Neural cell (in vitro differentiated cells): Measurements from ENCODE around the gene NEK5. TPM values are rescaled to one million over a fixed set of nuclear protein-coding genes. Genes with fewer than 3 reads are reported as not detected.

Experiments
- H2AFZ ChIP-seq: fragments of 200-600, 300-800 bp; sonication (generic), shearing (Covaris generic); 2 replicates; pipeline ENCODE4 v1.6.0; 2014; ENCODE audit warnings: low read depth, mild to moderate bottlenecking, antibody characterized with exemption, low read length, moderate library complexity
- H3F3A ChIP-seq: fragments of 200-600 bp; shearing (Covaris generic); 2 replicates; pipeline ENCODE4 v1.6.1; 2016; ENCODE audit warnings: mild to moderate bottlenecking, moderate library complexity, mixed read lengths, antibody characterized with exemption, low read length; ENCODE audit not compliant: insufficient read depth, poor library complexity, severe bottlenecking
- H3K27ac ChIP-seq: fragments of 200-600, 300-800 bp; sonication (generic), shearing (Covaris generic); 2 replicates; pipeline ENCODE4 v1.5.1; 2014; ENCODE audit warnings: mild to moderate bottlenecking, low read length, moderate library complexity
- H3K27me3 ChIP-seq: fragments of 300-800, 200-600 bp; sonication (generic), shearing (Covaris generic); 2 replicates; pipeline ENCODE4 v1.6.0; 2014; ENCODE audit warnings: mild to moderate bottlenecking, low read depth, low read length, moderate library complexity; ENCODE audit not compliant: insufficient read depth
- H3K36me3 ChIP-seq: fragments of 300-800, 200-600 bp; sonication (generic), shearing (Covaris generic); 2 replicates; pipeline ENCODE4 v1.5.1; 2014; ENCODE audit warnings: mild to moderate bottlenecking, antibody characterized with exemption, low read length, moderate library complexity; ENCODE audit not compliant: insufficient read depth
- H3K4me2 ChIP-seq: fragments of 300-800, 200-600 bp; sonication (generic), shearing (Covaris generic); 2 replicates; pipeline ENCODE4 v1.6.0; 2014; ENCODE audit warnings: mild to moderate bottlenecking, low read length
- H3K4me3 ChIP-seq: fragments of 300-800, 200-600 bp; sonication (generic), shearing (Covaris generic); 2 replicates; pipeline ENCODE4 v1.5.1; 2014; ENCODE audit warnings: mild to moderate bottlenecking, low read length, moderate library complexity
- H3K79me2 ChIP-seq: fragments of 200-600 bp; shearing (Covaris generic); replicated peaks from 2 replicates; pipeline ENCODE4 v1.6.0; 2014; ENCODE audit warnings: mild to moderate bottlenecking, low read length, moderate library complexity; ENCODE audit not compliant: insufficient read depth
- H3K9ac ChIP-seq: fragments of 300-800, 200-600 bp; sonication (generic), shearing (Covaris generic); 2 replicates; pipeline ENCODE4 v1.6.1; 2016; ENCODE audit warnings: mild to moderate bottlenecking, low read length, mixed read lengths
- H3K9me2 ChIP-seq: fragments of 200-600 bp; shearing (Covaris generic); 2 replicates; pipeline ENCODE4 v1.6.1; 2016; ENCODE audit warnings: mild to moderate bottlenecking, low read length, mixed read lengths; ENCODE audit not compliant: insufficient read depth
- H3K9me3 ChIP-seq: fragments of 200-600, 300-800 bp; sonication (generic), shearing (Covaris generic); 2 replicates; pipeline ENCODE4 v1.6.1; 2016; ENCODE audit warnings: mild to moderate bottlenecking, mixed run types, low read length, moderate library complexity, mixed read lengths
- H4K20me1 ChIP-seq: fragments of 200-600 bp; shearing (Covaris generic); 2 replicates; pipeline ENCODE4 v1.6.1; 2016; ENCODE audit warnings: mild to moderate bottlenecking, mixed run types; ENCODE audit not compliant: insufficient read depth
- CTCF ChIP-seq: fragments of 450-650 bp; IDR thresholded peaks from 2 replicates; pipeline ENCODE4 v1.5.1; 2014; ENCODE audit warnings: antibody characterized with exemption, mild to moderate bottlenecking, moderate library complexity; ENCODE audit not compliant: poor library complexity, severe bottlenecking
- EP300 ChIP-seq: fragments of 450-650 bp; conservative IDR thresholded peaks from 2 replicates; pipeline ENCODE4 v1.6.1; 2014; ENCODE audit warnings: antibody characterized with exemption, mild to moderate bottlenecking, moderate library complexity; ENCODE audit not compliant: poor library complexity, severe bottlenecking
- EZH2 ChIP-seq: fragments of 200-600, 300-800 bp; shearing (Covaris generic), sonication (generic); IDR thresholded peaks from 2 replicates; pipeline ENCODE4 v1.6.1; 2014; ENCODE audit warnings: antibody characterized with exemption, low read length, borderline replicate concordance, mild to moderate bottlenecking; ENCODE audit not compliant: insufficient read depth, poor library complexity, severe bottlenecking
- MXI1 ChIP-seq: fragments of 450-650 bp; conservative IDR thresholded peaks from 2 replicates; pipeline ENCODE4 v1.6.1; 2014; ENCODE audit warnings: antibody characterized with exemption, mild to moderate bottlenecking; ENCODE audit not compliant: poor library complexity, severe bottlenecking
- POLR2AphosphoS5 ChIP-seq: IDR thresholded peaks from 2 replicates; pipeline ENCODE4 v1.6.1; 2012
- RAD21 ChIP-seq: fragments of 450-650 bp; conservative IDR thresholded peaks from 2 replicates; pipeline ENCODE4 v1.6.1; 2014; ENCODE audit warnings: antibody characterized with exemption, mild to moderate bottlenecking, moderate library complexity
- REST ChIP-seq: IDR thresholded peaks from 2 replicates; pipeline ENCODE4 v1.6.1; 2012; ENCODE audit warnings: borderline replicate concordance
- SMC3 ChIP-seq: fragments of 450-650 bp; conservative IDR thresholded peaks from 2 replicates; pipeline ENCODE4 v1.6.1; 2014; ENCODE audit warnings: antibody characterized with exemption, mild to moderate bottlenecking, moderate library complexity; ENCODE audit not compliant: poor library complexity
- TAF1 ChIP-seq: IDR thresholded peaks from 2 replicates; pipeline ENCODE4 v1.6.1; 2012; ENCODE audit warnings: low read depth
- polyA plus RNA-seq: library from polyadenylated mRNA; depleted of rRNA; stranded (reverse); fragments of >200 nt; gene quantifications from 2 replicates; pipeline ENCODE4 v1.2.3, GENCODE V29; 2014

NEK5 gene
- polyA plus RNA-seq, 1 donor from 2014 or later, result 0.43 TPM

- Histone ChIP-seq H3K27me3 (no peaks in the 10 kb centered on the region), H3K4me3 (no peak overlapping the region), H3K79me2 (no peaks in the 10 kb centered on the region), H3K36me3 (no peaks in the 10 kb centered on the region), H3K27ac (no peak overlapping the region), H3K4me2 (no peak overlapping the region), H3K9ac (no peak overlapping the region), H4K20me1 (no peaks in the 10 kb centered on the region), H3F3A (no peaks in the 10 kb centered on the region), H2AFZ (no peak overlapping the region), H3K9me2 (no peaks in the 10 kb centered on the region), H3K9me3 (no peaks in the 10 kb centered on the region)
- TF ChIP-seq EZH2 (no peak), REST (no peak), POLR2AphosphoS5 (no peak), SMC3 (no peak), CTCF (no peak), TAF1 (no peak), MXI1 (no peak), EP300 (no peak), RAD21 (no peak)
Measured at GRCh38 chr13:52112591-52112990, 16.3 kb downstream of the NEK5 start.

GRCh38 chr13:52109116-52109670 lies 19.7 kb downstream of the NEK5 start:
- H3K27ac ChIP-seq, result no peak overlapping the region
- no peak overlapping the region for H2AFZ ChIP-seq

More at GRCh38 chr13:52109116-52109670, 19.7 kb downstream of the NEK5 start:
- Histone ChIP-seq H3K79me2 (no peaks in the 10 kb centered on the region), H3K9me3 (no peaks in the 10 kb centered on the region), H3F3A (no peaks in the 10 kb centered on the region), H3K9me2 (no peaks in the 10 kb centered on the region), H3K4me3 (no peak overlapping the region), H3K9ac (no peak overlapping the region), H3K27me3 (no peaks in the 10 kb centered on the region), H3K4me2 (no peak overlapping the region), H3K36me3 (no peaks in the 10 kb centered on the region), H4K20me1 (no peaks in the 10 kb centered on the region)
- TF ChIP-seq MXI1, result no peak
- TF ChIP-seq RAD21, result no peak
- no peak for TF ChIP-seq EZH2
- no peak for TF ChIP-seq TAF1
- TF ChIP-seq POLR2AphosphoS5, result no peak
- no peak for TF ChIP-seq SMC3
- no peak for TF ChIP-seq EP300
- no peak for TF ChIP-seq CTCF
- TF ChIP-seq REST, result no peak
